Subcutaneous abdominal adipose tissue (tissue), 5 donors: Measurements from ENCODE around the gene GREM2.

Experiments used
- H3K27ac ChIP-seq: one replicate; pipeline ENCODE4 v1.7.0; 2013; ENCODE audit warnings: low read depth, mild to moderate bottlenecking, inconsistent platforms, low read length, moderate library complexity
- H3K27me3 ChIP-seq, 5 donors: one replicate each; pipeline ENCODE4 v1.7.0; 2013; ENCODE audit warnings: low read length in 5 of 5, inconsistent platforms in 1 of 5; ENCODE audit not compliant: control insufficient read depth in 5 of 5, insufficient read depth in 4 of 5
- H3K36me3 ChIP-seq, 5 donors: one replicate each; pipeline ENCODE4 v1.7.0; 2013; ENCODE audit warnings: low read length in 5 of 5; ENCODE audit not compliant: control insufficient read depth in 5 of 5, insufficient read depth in 5 of 5
- H3K4me1 ChIP-seq, 5 donors: one replicate each; pipeline ENCODE4 v1.7.0; 2013; ENCODE audit warnings: low read length in 5 of 5, mild to moderate bottlenecking in 3 of 5, moderate library complexity in 1 of 5; ENCODE audit not compliant: control insufficient read depth in 5 of 5, insufficient read depth in 5 of 5
- H3K4me3 ChIP-seq, 5 donors: one replicate each; pipeline ENCODE4 v1.7.0; 2013; ENCODE audit warnings: low read length in 5 of 5, low read depth in 1 of 5
- H3K9ac ChIP-seq, 5 donors: one replicate each; pipeline ENCODE4 v1.7.0; 2013; ENCODE audit warnings: low read length in 5 of 5, mild to moderate bottlenecking in 4 of 5, moderate library complexity in 3 of 5
- H3K9me3 ChIP-seq, 5 donors: one replicate each; pipeline ENCODE4 v1.7.0; 2013; ENCODE audit warnings: low read length in 5 of 5; ENCODE audit not compliant: control insufficient read depth in 5 of 5
- donor health status: healthy.
- donor health status: healthy.
- donor health status: healthy.
- donor health status: healthy.
- donor health status: healthy.

Gene GREM2

DNA sequence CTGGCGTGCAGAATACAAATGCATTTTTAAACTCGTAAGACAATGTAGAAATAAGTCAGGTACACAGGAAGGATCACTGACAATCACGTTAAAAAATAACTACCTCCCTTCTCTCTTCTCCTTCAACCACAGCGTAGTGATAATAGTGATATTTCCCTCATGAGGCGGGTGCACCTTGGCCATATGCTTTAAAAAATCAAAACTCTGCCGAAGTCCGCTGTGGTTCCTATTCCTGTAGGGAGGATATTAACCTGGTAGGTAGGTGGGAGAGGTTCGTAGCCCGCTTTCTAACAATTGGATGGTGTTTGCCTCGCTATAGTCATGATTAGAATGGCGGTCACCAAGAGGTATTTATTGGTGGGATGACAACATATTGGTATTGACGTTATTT, 732 bp downstream of the GREM2 start:
- peak overlapping the region in 2 of 5 donors; percentile 15 to 51 for H3K9ac ChIP-seq
- peak overlapping the region; percentile 36 to 87 (median 68) for H3K4me3 ChIP-seq
- H3K9me3 ChIP-seq: no peaks in the 10 kb centered on the region
- peaks cover 0 to 11% (median 9%) of the 10 kb centered on the region in 5 donors for H3K4me1 ChIP-seq
- H3K36me3 ChIP-seq: no peaks in the 10 kb centered on the region
- no peak overlapping the region for H3K27ac ChIP-seq
- peaks cover 4 to 24% (median 17%) of the 10 kb centered on the region in 5 donors for H3K27me3 ChIP-seq

DNA sequence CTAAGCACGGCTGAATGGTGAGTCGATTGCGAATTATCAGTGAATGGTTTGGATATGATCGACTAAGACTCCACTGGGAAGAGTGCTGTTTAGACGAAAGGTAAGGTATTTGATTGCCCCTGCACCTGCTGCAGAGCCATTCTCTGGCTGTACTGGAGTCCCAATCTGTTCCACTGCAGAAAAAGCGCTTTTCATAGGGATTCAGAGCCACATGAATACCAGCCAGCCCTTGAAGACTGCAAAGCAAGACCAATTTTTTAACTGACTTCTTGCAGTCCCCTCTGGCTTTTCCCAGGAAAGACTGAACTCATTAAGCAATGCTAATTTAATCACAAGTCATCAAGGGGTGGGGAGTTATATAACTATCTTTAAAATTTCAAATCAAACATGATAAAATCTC, 1.3 kb downstream of the GREM2 start:
- H3K9ac ChIP-seq: no peak overlapping the region
- H3K36me3 ChIP-seq: no peaks in the 10 kb centered on the region
- peaks cover 4 to 24% (median 14%) of the 10 kb centered on the region in 5 donors for H3K27me3 ChIP-seq
- no peak overlapping the region for H3K4me3 ChIP-seq
- H3K4me1 ChIP-seq: peaks cover 0 to 11% (median 9%) of the 10 kb centered on the region in 5 donors
- H3K9me3 ChIP-seq: no peaks in the 10 kb centered on the region
- no peak overlapping the region for H3K27ac ChIP-seq

DNA sequence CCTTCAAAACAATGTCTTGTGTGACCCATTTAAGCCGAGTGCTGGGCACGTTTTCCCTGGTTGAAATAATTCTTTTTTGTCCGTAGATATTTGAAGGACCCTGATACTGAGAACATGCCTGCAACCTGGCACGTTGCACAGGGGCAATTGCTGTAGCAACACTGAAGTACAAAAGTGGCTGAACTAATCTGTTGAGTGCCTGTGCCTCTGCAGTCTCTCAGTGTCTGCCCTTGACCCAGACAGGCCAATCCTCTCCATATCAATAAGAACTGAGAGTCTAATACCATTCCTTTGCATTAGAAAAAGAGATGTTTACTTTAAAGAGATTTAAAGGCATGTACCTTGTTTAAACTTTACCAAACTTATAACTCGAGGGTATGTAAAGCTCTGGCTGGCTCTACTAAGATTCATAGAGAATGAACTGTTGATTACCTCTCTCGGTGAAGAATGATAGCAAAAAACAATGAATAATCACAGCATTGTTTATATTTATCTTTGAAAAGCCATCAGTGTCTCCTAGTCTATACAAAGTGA, 2.4 kb downstream of the GREM2 start:
- H3K36me3 ChIP-seq: no peaks in the 10 kb centered on the region
- peaks cover 4 to 24% (median 14%) of the 10 kb centered on the region in 5 donors for H3K27me3 ChIP-seq
- H3K27ac ChIP-seq: no peak overlapping the region
- H3K4me3 ChIP-seq: no peak overlapping the region
- H3K9me3 ChIP-seq: no peaks in the 10 kb centered on the region
- H3K9ac ChIP-seq: no peak overlapping the region
- H3K4me1 ChIP-seq: peaks cover 0 to 11% (median 9%) of the 10 kb centered on the region in 5 donors

DNA sequence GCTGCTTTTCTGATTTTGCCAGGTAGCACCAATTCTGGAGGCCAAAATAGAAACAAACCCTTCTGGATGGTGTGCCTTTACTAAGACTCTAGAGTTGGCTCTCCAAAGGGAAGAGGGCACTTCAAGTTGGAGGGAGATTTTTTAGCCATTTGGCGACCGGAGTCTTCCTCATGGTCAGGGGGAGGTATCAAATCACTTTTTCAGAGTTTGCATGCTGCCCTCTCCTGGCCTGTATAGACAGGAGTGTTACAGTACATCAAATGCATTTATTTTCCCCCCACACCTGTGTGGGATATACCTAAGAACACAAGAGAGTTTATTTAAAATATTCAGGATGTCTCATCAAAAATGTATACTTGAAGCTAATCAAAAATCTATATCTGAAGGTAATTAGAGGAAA, 3.2 kb downstream of the GREM2 start:
- no peak overlapping the region for H3K4me3 ChIP-seq
- no peaks in the 10 kb centered on the region for H3K36me3 ChIP-seq
- no peak overlapping the region for H3K27ac ChIP-seq
- no peak overlapping the region for H3K9ac ChIP-seq
- peaks cover 2 to 24% (median 14%) of the 10 kb centered on the region in 5 donors for H3K27me3 ChIP-seq
- H3K9me3 ChIP-seq: no peaks in the 10 kb centered on the region
- H3K4me1 ChIP-seq: peaks cover 0 to 11% (median 9%) of the 10 kb centered on the region in 5 donors

DNA sequence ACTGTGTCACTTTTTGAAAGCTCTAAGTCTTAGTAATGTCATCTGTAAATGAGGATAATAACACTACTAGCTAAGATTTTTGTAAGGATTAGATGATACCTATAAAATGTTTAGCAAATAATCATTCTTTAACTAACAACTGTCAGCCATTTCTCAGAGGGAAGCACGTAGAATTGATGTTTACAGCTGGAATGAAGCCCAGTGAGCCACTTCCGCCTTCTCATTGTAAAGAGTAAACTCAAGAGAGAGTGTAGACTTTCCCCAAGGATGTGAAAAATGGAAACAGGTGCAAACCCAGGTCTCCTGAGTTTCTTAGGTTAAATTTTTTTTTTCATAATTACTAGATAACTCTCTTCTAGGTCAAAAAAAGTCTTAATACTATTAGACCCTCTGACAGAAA, 4.9 kb downstream of the GREM2 start:
- no peak overlapping the region for H3K9ac ChIP-seq

DNA sequence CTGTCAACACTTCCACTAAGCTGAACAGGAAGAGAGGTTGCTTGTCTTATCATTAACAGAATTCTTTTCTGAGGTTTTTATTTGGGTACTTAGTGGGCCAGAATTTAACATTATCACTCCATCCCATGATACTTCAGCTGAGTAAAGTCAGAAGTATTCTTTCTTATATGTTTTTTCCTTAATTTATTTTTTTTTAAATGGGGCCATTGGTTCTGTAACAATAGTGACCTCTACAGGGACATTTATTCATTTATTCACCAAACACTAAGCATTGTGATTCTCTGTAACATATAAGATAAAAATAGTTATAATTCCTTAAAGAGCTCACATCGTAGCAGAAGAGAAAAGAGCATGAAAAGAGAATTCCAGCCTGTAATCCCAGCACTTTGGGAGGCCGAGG, 9.8 kb downstream of the GREM2 start:
- H3K9me3 ChIP-seq: no peaks in the 10 kb centered on the region
- no peak overlapping the region for H3K4me3 ChIP-seq
- H3K27me3 ChIP-seq: peaks cover 0 to 2% (median 0%) of the 10 kb centered on the region in 5 donors
- no peak overlapping the region for H3K9ac ChIP-seq
- H3K4me1 ChIP-seq: no peaks in the 10 kb centered on the region
- no peak overlapping the region for H3K27ac ChIP-seq
- no peaks in the 10 kb centered on the region for H3K36me3 ChIP-seq

More for the DNA sequence above, 4.9 kb downstream of the GREM2 start:
- Histone ChIP-seq H3K27me3 (peaks cover 0 to 16% (median 11%) of the 10 kb centered on the region in 5 donors), H3K27ac (no peak overlapping the region), H3K9me3 (no peaks in the 10 kb centered on the region), H3K4me1 (peaks cover 0 to 8% (median 8%) of the 10 kb centered on the region in 5 donors), H3K36me3 (no peaks in the 10 kb centered on the region), H3K4me3 (no peak overlapping the region)

DNA sequence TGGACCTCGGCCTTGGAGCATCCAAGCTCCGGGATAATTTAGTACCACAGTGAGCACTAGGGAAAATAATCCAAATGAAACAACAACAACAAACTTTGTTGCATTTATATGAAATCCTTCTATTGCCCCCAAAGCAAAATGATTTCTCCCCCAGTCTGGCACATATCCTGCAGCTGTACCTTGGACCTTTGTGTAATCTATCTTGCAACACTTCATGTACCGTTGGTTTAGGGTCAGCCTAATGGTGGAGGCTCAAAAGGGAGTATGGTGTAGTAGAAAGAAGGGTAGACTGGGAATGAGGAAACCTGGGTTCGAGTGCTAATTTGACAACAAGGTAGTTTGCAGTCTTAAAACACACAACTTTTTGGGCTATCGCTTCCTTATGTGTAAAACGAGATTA, 12.1 kb downstream of the GREM2 start:
- Histone ChIP-seq H3K27ac (no peak overlapping the region), H3K27me3 (peaks cover 0 to 3% (median 0%) of the 10 kb centered on the region in 5 donors), H3K36me3 (no peaks in the 10 kb centered on the region), H3K4me1 (no peaks in the 10 kb centered on the region), H3K4me3 (no peak overlapping the region), H3K9me3 (no peaks in the 10 kb centered on the region), H3K9ac (no peak overlapping the region)

DNA sequence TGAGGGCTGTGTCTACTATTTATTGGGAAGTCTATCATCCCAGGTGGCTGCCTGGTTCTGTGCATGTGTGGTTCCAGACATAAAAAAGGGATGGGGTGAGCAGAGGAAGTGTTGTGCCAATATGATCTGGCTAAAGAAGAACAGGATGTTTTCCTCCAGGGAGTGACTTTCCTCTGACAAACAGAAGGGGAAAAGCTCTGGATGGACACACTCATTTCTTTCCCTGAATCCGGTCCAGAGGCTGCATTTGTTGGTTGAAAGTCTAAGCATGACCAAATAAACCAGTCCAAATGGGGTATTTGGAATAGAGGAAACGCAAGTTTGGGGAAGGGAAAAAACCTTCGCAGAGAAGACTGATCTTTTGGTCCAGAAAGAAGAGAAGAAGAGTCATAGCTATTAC, 12.7 kb downstream of the GREM2 start:
- Histone ChIP-seq H3K4me1 (no peaks in the 10 kb centered on the region), H3K4me3 (no peak overlapping the region), H3K9me3 (no peaks in the 10 kb centered on the region), H3K9ac (no peak overlapping the region), H3K27me3 (peaks cover 0 to 3% (median 0%) of the 10 kb centered on the region in 5 donors), H3K27ac (no peak overlapping the region), H3K36me3 (no peaks in the 10 kb centered on the region)

DNA sequence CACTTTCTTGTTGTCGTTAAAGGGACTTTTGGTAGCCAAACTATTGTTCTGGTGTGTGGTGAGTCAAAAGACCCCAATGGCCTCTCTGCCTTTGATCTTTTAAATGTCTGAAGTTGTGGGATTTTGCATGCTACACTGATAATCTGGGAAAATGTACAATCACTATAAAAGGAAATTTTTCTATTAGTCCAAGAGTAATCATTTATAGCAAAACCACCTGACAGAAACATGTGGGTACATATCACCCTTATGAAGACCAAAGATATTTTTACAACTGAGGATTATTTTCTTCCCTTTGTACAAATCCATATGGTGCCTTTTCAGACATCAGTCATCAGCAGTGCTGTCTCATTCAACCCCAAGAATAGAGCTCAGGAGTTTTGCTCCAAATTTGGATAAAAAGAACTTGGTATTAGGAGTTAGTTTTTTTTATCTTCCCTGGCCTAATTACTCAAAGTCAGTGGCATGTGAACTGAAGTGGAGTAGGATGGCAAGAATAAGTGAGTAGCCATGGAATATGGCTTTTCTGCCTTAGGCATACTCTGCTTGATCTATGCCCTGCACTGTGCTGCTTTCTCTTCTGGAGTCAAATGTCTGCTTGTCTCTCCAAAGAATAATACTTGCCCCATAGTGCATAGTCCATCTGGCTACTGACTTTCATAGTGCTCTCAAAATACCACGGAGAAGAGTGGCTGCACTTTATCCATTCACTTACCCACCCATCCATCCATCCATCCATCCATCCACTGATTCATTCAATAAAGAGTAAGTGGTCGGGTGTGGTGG, 13.5 kb downstream of the GREM2 start:
- Histone ChIP-seq H3K36me3 (no peaks in the 10 kb centered on the region), H3K4me1 (no peaks in the 10 kb centered on the region), H3K9ac (no peak overlapping the region), H3K27ac (no peak overlapping the region), H3K27me3 (peaks cover 0 to 3% (median 0%) of the 10 kb centered on the region in 5 donors), H3K9me3 (no peaks in the 10 kb centered on the region), H3K4me3 (no peak overlapping the region)

DNA sequence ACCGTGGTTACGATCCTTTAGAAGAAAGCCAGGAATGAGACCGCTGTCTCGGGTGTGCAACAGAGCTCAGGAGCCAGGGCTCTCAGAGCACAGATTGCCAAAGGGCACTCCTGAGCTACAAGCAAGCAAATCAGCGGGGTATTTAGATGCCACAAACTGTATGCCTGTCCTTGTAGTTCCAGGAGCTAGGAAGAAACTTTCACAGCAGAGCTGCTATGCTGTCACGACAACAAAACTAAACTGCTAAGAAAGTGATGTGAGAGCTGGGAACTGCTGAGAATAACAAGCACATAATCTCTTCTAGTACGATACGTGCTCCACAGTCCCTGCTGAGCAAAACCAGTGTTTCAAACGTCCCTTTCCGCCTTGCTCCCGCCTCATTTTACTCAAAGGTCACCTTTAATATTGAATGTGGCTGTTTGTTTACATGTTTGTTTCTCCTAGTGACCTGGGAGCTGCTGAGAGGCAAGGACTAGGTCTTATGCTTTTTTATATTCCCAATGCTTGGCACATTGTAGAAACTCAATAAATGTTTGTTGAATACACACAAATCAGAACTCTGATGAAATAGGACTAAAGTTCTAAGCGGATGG, 14.7 kb downstream of the GREM2 start:
- Histone ChIP-seq H3K9ac (no peak overlapping the region), H3K9me3 (no peaks in the 10 kb centered on the region), H3K27ac (no peak overlapping the region), H3K4me1 (no peaks in the 10 kb centered on the region), H3K4me3 (peak overlapping the region in 2 of 5 donors; percentile 2 to 7), H3K36me3 (no peaks in the 10 kb centered on the region), H3K27me3 (peaks cover 0 to 3% (median 0%) of the 10 kb centered on the region in 5 donors)
